Activated CD8-positive, alpha-beta T cell treated with anti-CD3 and anti-CD28 coated beads for 36 hours (primary cell): ENCODE results near the gene PFKFB3. TPM values are rescaled to one million over a fixed set of nuclear protein-coding genes. Genes with fewer than 3 reads are reported as not detected.

Source experiments
- ATAC-seq: fragments of 200-7000 bp; cut with Tn5 transposase; one replicate; pipeline ENCODE4 v1.10.0; 2021; ENCODE audit warnings: mild to moderate bottlenecking, moderate library complexity
- CTCF ChIA-PET: fragments of 350-600 bp; sonication (Branson Sonifier 250); formaldehyde crosslinking; loops from one replicate; lab custom pipeline; 2021; ENCODE audit warnings: antibody characterized with exemption; lab: Charles Lee
- POLR2A ChIA-PET: fragments of 350-600 bp; sonication (Branson Sonifier 250); formaldehyde crosslinking; loops from one replicate; lab custom pipeline; 2021; ENCODE audit warnings: antibody characterized with exemption; lab: Charles Lee
- DNase-seq: peaks from one replicate; pipeline ENCODE4 v3.0.0-alpha.2; 2020
- H3K27ac Mint-ChIP-seq: one replicate; pipeline ENCODE4 v1.8.0; 2021; ENCODE audit warnings: mild to moderate bottlenecking, mixed read lengths
- H3K27me3 Mint-ChIP-seq: one replicate; pipeline ENCODE4 v1.8.0; 2021; ENCODE audit warnings: mixed read lengths
- H3K36me3 Mint-ChIP-seq: one replicate; pipeline ENCODE4 v1.8.0; 2021; ENCODE audit warnings: low read depth, mixed read lengths
- H3K4me1 Mint-ChIP-seq: one replicate; pipeline ENCODE4 v1.8.0; 2021; ENCODE audit warnings: low read depth, mixed read lengths
- H3K4me3 Mint-ChIP-seq: one replicate; pipeline ENCODE4 v1.8.0; 2021; ENCODE audit warnings: mild to moderate bottlenecking, moderate library complexity, mixed read lengths
- H3K9me3 Mint-ChIP-seq: one replicate; pipeline ENCODE4 v1.8.0; 2021; ENCODE audit warnings: mixed read lengths
- intact Hi-C: fragments of 100-400 bp; cut with micrococcal nuclease; formaldehyde crosslinking; loops from one replicate; pipeline ENCODE4 v1.10.0; 2022
- total RNA-seq, 2 experiments: library from RNA; stranded (reverse); gene quantifications; one replicate each; pipeline ENCODE4 v1.2.3, GENCODE V29; 2021
- TF ChIP-seq, protein P1 (sequence below): fragments of 200-600 bp; IDR thresholded peaks from one replicate; pipeline ENCODE4 v1.8.0; 2022; ENCODE audit warnings: antibody characterized with exemption, mild to moderate bottlenecking

The PFKFB3 gene
- total RNA-seq, 2 experiments from 2014 or later: 107 to 117 TPM

DNA sequence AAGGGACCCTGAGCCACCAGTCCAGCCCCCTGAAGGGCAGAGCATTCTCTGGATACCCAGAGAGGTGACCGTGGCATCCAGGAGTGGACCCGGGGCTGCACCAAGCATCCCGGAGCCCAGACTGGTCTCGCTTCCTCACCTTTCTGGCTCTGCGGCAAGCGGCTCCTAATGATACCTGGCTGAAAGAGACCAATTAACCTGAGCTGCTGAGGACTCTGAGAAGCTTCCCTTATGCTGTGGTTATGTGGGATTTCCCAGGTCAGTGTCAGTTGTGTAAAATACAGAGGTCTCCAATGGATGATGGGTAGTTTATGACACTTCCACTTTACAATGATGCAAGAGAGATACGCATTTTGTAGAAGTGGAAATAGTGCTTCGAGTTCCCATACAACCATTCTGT lies 51.5 kb downstream of the PFKFB3 start:
- intact Hi-C loops: no loop called here
- no peak overlapping the region for H3K4me3 Mint-ChIP-seq
- DNase-seq (no peak), ATAC-seq (peak; percentile 47)
- POLR2A ChIA-PET: interaction anchor here (1.3 to 1.5 kb wide), 3 partner anchors 9 to 147 kb away, joined by 3 read pairs; no protein-coding TSS in a partner anchor
- no peak overlapping the region for H3K27ac Mint-ChIP-seq
- no peaks in the 10 kb centered on the region for H3K27me3 Mint-ChIP-seq
- TF ChIP-seq, protein P1, sequence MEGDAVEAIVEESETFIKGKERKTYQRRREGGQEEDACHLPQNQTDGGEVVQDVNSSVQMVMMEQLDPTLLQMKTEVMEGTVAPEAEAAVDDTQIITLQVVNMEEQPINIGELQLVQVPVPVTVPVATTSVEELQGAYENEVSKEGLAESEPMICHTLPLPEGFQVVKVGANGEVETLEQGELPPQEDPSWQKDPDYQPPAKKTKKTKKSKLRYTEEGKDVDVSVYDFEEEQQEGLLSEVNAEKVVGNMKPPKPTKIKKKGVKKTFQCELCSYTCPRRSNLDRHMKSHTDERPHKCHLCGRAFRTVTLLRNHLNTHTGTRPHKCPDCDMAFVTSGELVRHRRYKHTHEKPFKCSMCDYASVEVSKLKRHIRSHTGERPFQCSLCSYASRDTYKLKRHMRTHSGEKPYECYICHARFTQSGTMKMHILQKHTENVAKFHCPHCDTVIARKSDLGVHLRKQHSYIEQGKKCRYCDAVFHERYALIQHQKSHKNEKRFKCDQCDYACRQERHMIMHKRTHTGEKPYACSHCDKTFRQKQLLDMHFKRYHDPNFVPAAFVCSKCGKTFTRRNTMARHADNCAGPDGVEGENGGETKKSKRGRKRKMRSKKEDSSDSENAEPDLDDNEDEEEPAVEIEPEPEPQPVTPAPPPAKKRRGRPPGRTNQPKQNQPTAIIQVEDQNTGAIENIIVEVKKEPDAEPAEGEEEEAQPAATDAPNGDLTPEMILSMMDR: no peak
- peaks cover 3% of the 10 kb centered on the region for H3K9me3 Mint-ChIP-seq
- CTCF ChIA-PET: interaction anchor here (2.3 kb wide), 1 partner anchor 148 kb away, joined by 8 read pairs; no protein-coding TSS in a partner anchor
- peaks cover 11% of the 10 kb centered on the region for H3K36me3 Mint-ChIP-seq
- H3K4me1 Mint-ChIP-seq: peaks cover 5% of the 10 kb centered on the region

DNA sequence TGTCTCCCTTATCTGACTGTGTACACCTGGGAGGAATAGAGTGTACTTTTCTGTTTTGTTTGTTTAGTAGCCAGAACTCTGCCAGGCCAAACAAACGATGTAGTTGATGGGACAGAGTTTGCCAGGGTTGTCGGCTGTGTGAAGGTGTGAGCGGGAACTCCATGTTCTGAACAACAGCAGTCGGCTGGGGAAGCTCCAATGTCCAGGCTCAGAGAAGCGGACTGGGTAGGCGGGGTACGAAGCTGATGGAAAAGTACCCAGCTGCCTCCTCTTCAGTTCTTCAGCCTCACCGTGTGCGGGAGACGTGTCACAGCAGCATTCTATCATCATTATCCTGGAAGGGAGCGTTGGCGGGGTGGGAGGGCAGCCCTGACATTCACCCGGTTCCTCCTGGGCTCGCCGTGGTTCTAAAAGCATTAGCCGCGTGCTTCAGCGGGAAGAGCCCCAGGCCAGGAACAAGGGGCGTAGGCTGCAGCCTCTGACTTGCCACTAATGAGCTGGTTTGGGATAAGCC lies 52.9 kb downstream of the PFKFB3 start:
- no peak for DNase-seq
- Mint-ChIP-seq H3K27me3 (no peaks in the 10 kb centered on the region), H3K9me3 (peaks cover 3% of the 10 kb centered on the region), H3K4me1 (peaks cover 5% of the 10 kb centered on the region), H3K36me3 (peaks cover 16% of the 10 kb centered on the region), H3K4me3 (no peak overlapping the region), H3K27ac (no peak overlapping the region)
- intact Hi-C loops: no loop called here
- ChIA-PET POLR2A (no interaction called here), CTCF (interaction anchor here (1.3 kb wide), 1 partner anchor 146 kb away, joined by 6 read pairs; no protein-coding TSS in a partner anchor)
- TF ChIP-seq, protein P1: no peak
- no peak for ATAC-seq

DNA sequence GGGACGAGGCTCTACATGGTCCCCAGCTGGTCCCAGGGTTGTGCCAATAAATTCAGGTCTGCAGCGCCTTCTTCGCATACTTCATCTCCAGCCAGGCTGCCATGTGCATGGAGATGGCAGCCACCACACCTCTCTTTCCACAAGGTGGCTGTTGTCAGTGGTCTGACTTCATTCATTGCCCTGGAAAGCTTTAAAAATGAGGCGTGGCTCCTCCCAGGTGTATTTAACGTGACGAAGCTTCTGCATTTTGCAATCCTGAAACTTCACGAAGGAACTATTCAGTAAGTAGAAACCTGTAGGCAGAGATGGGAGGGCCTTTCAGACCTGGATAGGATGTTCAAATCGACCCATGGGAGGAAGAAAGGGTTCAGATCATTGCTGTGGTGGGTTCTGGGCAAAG lies 53.7 kb downstream of the PFKFB3 start:
- Mint-ChIP-seq H3K27me3 (no peaks in the 10 kb centered on the region), H3K4me3 (no peak overlapping the region), H3K9me3 (peaks cover 11% of the 10 kb centered on the region), H3K36me3 (peaks cover 21% of the 10 kb centered on the region), H3K27ac (no peak overlapping the region), H3K4me1 (peaks cover 5% of the 10 kb centered on the region)
- ATAC-seq (no peak), DNase-seq (no peak)
- ChIA-PET POLR2A (no interaction called here), CTCF (interaction anchor here (0.9 to 1.3 kb wide), 3 partner anchors 11 to 145 kb away, joined by 3 to 6 read pairs (median 4); no protein-coding TSS in a partner anchor)
- intact Hi-C loops: no loop called here
- TF ChIP-seq, protein P1: no peak

DNA sequence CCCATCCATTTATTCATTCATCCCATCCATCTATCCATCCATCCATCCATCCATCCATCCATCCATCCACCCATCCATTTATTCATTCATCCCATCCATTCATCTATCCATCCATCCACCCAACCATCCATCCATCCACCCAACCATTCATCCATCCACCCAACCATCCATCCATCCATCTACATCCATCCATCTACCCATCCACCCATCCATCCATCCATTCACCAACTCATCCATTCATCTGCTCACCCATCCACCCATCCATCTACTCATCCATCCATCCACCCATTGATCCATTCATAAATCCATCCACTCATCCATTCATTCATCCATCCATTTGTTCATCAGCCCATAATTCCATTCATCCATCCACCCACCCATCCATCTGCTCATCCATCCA lies 56.4 kb downstream of the PFKFB3 start:
- Mint-ChIP-seq H3K36me3 (peaks cover 21% of the 10 kb centered on the region), H3K4me3 (no peak overlapping the region), H3K9me3 (peaks cover 11% of the 10 kb centered on the region), H3K4me1 (peaks cover 4% of the 10 kb centered on the region), H3K27me3 (no peaks in the 10 kb centered on the region), H3K27ac (no peak overlapping the region)
- ATAC-seq (no peak), DNase-seq (no peak)
- CTCF ChIA-PET: no interaction called here
- intact Hi-C loops: no loop called here
- POLR2A ChIA-PET: interaction anchor here (0.5 kb wide), 1 partner anchor 325 kb away, joined by 3 read pairs; no protein-coding TSS in a partner anchor
- TF ChIP-seq, protein P1: no peak

DNA sequence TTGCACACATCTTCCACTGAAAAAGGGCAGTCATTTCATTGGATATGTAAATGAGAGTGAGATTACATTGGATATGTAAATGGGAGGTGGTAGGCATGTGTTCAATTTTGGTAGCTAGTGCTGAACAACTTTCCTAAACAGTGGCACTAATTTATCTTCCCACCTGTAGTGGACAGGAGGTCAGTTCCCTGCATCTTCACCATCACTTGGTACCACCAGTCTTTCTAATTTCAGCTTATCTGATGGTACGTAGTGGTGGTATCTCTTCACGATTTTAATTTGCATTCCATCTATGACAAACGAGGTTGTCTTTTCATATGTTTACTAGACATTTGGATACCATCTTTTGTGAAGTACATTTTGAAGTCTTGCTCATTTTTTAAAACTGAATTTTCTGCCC lies 58.1 kb downstream of the PFKFB3 start:
- no peaks in the 10 kb centered on the region for H3K27me3 Mint-ChIP-seq
- POLR2A ChIA-PET: no interaction called here
- no peaks in the 10 kb centered on the region for H3K4me1 Mint-ChIP-seq
- H3K4me3 Mint-ChIP-seq: no peak overlapping the region
- intact Hi-C loops: no loop called here
- TF ChIP-seq, protein P1: no peak
- H3K36me3 Mint-ChIP-seq: peaks cover 18% of the 10 kb centered on the region
- CTCF ChIA-PET: interaction anchor here (3.2 kb wide), 1 partner anchor 141 kb away, joined by 13 read pairs; no protein-coding TSS in a partner anchor
- DNase-seq (no peak), ATAC-seq (no peak)
- H3K9me3 Mint-ChIP-seq: peaks cover 11% of the 10 kb centered on the region
- no peak overlapping the region for H3K27ac Mint-ChIP-seq
